ENCODE results near the gene CNTN6. TPM values are rescaled to one million over a fixed set of nuclear protein-coding genes. Genes with fewer than 3 reads are reported as not detected.

Gene CNTN6
- total and polyA plus RNA-seq, 2 of the 4 experiments (the other 2 are of a cell fraction), result not detected

GRCh38 chr3:1068985-1069384 lies 23.8 kb upstream of the CNTN6 start:
- POLR2A ChIA-PET (ENCODE audit: unreplicated experiment), result no interaction called here
- H2AFZ ChIP-seq (replicated peaks; ENCODE audit: low read length, poor library complexity), result no peak overlapping the region

More at GRCh38 chr3:1068985-1069384, 23.8 kb upstream of the CNTN6 start:
- CTCF ChIA-PET, result no interaction called here
- no peak overlapping the region for H3K27ac ChIP-seq (ENCODE audit: insufficient read depth, low read length)
- H4K91ac ChIP-seq (ENCODE audit: insufficient read depth, low read depth, low read length), result no peak overlapping the region
- no peak overlapping the region for H4K8ac ChIP-seq (ENCODE audit: low read depth in 2 of 2, low read length in 2 of 2)
- TF ChIP-seq CTCF (conservative IDR thresholded peaks at IDR 0.05; ENCODE audit: low read depth, low read length) (no peak), NFE2L2 (IDR thresholded peaks at IDR 0.05; ENCODE audit: low read depth, low read length) (no peak), CHD1 (IDR thresholded peaks at IDR 0.05; ENCODE audit: low read depth, low read length) (no peak), MXI1 (IDR thresholded peaks at IDR 0.05; ENCODE audit: borderline replicate concordance, low read depth, low read length) (no peak), CEBPB (IDR thresholded peaks at IDR 0.05; ENCODE audit: low read depth, low read length) (no peak), SMC3 (IDR thresholded peaks at IDR 0.05; ENCODE audit: low read depth, low read length) (no peak), USF2 (IDR thresholded peaks at IDR 0.05; ENCODE audit: low read depth, low read length) (no peak), BHLHE40 (IDR thresholded peaks at IDR 0.05; ENCODE audit: low read depth, low read length) (no peak), RFX5 (IDR thresholded peaks at IDR 0.05; ENCODE audit: low read depth, low read length) (no peak), MAZ (IDR thresholded peaks at IDR 0.05; ENCODE audit: borderline replicate concordance, low read depth, low read length) (no peak), FOS (IDR thresholded peaks at IDR 0.05; ENCODE audit: low read depth, low read length) (no peak), RAD21 (IDR thresholded peaks at IDR 0.05; ENCODE audit: low read length) (no peak), POLR2A (IDR thresholded peaks at IDR 0.05; ENCODE audit: low read depth, low read length) (no peak), MAFK (IDR thresholded peaks at IDR 0.05; ENCODE audit: low read depth, low read length) (no peak)
- DNase-seq (no peak), ATAC-seq (ENCODE audit: low read depth) (no peak)
- no peaks in the 10 kb centered on the region for H3K9me1 ChIP-seq (ENCODE audit: insufficient read depth, low read length)
- no peaks in the 10 kb centered on the region for H3K79me1 ChIP-seq (ENCODE audit: low read depth in 1 of 2, low read length in 2 of 2)
- H3K4me1 ChIP-seq (ENCODE audit: control insufficient read depth, insufficient read depth, low read length), result no peaks in the 10 kb centered on the region
- H3K27me3 ChIP-seq (ENCODE audit: control insufficient read depth, insufficient read depth, low read length), result no peaks in the 10 kb centered on the region
- H3K9me3 ChIP-seq (ENCODE audit: control insufficient read depth, insufficient read depth, low read length), result peaks cover 2% of the 10 kb centered on the region; the same call in 1 of the 2 replicates
- no peak overlapping the region for H3K56ac ChIP-seq (ENCODE audit: extremely low read depth, insufficient read depth, low read length)
- no peak overlapping the region for H3K4me2 ChIP-seq (ENCODE audit: low read depth, low read length)
- H3K4me3 ChIP-seq (ENCODE audit: insufficient read depth, low read depth, low read length), result no peak overlapping the region
- no peak overlapping the region for H2BK15ac ChIP-seq (ENCODE audit: low read depth, low read length)
- H4K5ac ChIP-seq (ENCODE audit: low read depth, low read length), result no peak overlapping the region
- dilution Hi-C loops (cut with HindIII; ENCODE audit: low sequenced_read_pairs, unreplicated experiment) (no loop called here), in situ Hi-C loops (cut with MboI; ENCODE audit: low sequenced_read_pairs) (no loop called here), intact Hi-C loops (cut with micrococcal nuclease) (no loop called here)
- H3K4ac ChIP-seq (ENCODE audit: low read depth, low read length), result no peak overlapping the region
- no peak overlapping the region for H3K18ac ChIP-seq (ENCODE audit: low read depth, low read length)
- no CpG with 5 or more reads among the region's 4 CpGs for WGBS, 2 experiments (ENCODE audit: extremely low coverage in 2 of 2, insufficient read length in 1 of 2)
- no peak overlapping the region for H3K23ac ChIP-seq (ENCODE audit: low read depth, low read length)
- no peak overlapping the region for H2BK5ac ChIP-seq (ENCODE audit: low read depth, low read length, poor library complexity, severe bottlenecking)
- no peak overlapping the region for H3K14ac ChIP-seq (replicated peaks; ENCODE audit: low read depth, low read length)
- no TSS peak for BruUV-seq (replicated peaks)
- H2BK20ac ChIP-seq (ENCODE audit: low read depth, low read length), result no peak overlapping the region
- no peak overlapping the region for H3K9ac ChIP-seq (ENCODE audit: low read depth, low read length)
- H4K20me1 ChIP-seq (ENCODE audit: insufficient read depth, low read length), result no peaks in the 10 kb centered on the region
- no peaks in the 10 kb centered on the region for H3K36me3 ChIP-seq (ENCODE audit: control insufficient read depth, insufficient read depth, low read length)
- H2AK5ac ChIP-seq (ENCODE audit: low read depth, low read length), result no peak overlapping the region
- no peak overlapping the region for H2AK9ac ChIP-seq (replicated peaks; ENCODE audit: low read depth, low read length, poor library complexity)
- H2BK120ac ChIP-seq (ENCODE audit: low read depth, low read length), result no peak overlapping the region
